ENCODE results near the gene APBA1. TPM values are rescaled to one million over a fixed set of nuclear protein-coding genes. Genes with fewer than 3 reads are reported as not detected.
"Not testable (repeated sequence)": the region's sequence is repeated elsewhere in the genome, so short reads cannot be mapped to it uniquely, and the experiment has no call there.

APBA1 gene
- total RNA-seq, 1 donor from 2014 or later = 6.2 TPM

GRCh38 chr9:69445251-69445650, 226.9 kb downstream of the APBA1 start:
- intact Hi-C loops (cut with DNase I) = no loop called here
- no peak overlapping the region for H3K27ac ChIP-seq
- H3K4me1 ChIP-seq = no peaks in the 10 kb centered on the region
- no peaks in the 10 kb centered on the region for H3K9me3 ChIP-seq
- H3K27me3 ChIP-seq = no peaks in the 10 kb centered on the region
- no peak for ATAC-seq
- H3K4me3 ChIP-seq = no peak overlapping the region
- TF ChIP-seq, protein P1, sequence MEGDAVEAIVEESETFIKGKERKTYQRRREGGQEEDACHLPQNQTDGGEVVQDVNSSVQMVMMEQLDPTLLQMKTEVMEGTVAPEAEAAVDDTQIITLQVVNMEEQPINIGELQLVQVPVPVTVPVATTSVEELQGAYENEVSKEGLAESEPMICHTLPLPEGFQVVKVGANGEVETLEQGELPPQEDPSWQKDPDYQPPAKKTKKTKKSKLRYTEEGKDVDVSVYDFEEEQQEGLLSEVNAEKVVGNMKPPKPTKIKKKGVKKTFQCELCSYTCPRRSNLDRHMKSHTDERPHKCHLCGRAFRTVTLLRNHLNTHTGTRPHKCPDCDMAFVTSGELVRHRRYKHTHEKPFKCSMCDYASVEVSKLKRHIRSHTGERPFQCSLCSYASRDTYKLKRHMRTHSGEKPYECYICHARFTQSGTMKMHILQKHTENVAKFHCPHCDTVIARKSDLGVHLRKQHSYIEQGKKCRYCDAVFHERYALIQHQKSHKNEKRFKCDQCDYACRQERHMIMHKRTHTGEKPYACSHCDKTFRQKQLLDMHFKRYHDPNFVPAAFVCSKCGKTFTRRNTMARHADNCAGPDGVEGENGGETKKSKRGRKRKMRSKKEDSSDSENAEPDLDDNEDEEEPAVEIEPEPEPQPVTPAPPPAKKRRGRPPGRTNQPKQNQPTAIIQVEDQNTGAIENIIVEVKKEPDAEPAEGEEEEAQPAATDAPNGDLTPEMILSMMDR (IDR thresholded peaks at IDR 0.05) = no peak
- no peak for DNase-seq
- no peaks in the 10 kb centered on the region for H3K36me3 ChIP-seq

- Histone ChIP-seq H3K27ac (no peak overlapping the region), H3K36me3 (no peaks in the 10 kb centered on the region), H3K4me3 (no peak overlapping the region), H3K27me3 (no peaks in the 10 kb centered on the region), H3K9me3 (no peaks in the 10 kb centered on the region), H3K4me1 (no peaks in the 10 kb centered on the region)
- no peak for ATAC-seq
- intact Hi-C loops (cut with DNase I) = no loop called here
- DNase-seq = peak; percentile 4
- TF ChIP-seq, protein P1 (IDR thresholded peaks at IDR 0.05) = no peak
These were observed 227.4 kb downstream of the APBA1 start for GRCh38 chr9:69444791-69445190.

- Histone ChIP-seq H3K4me3 (no peak overlapping the region), H3K4me1 (no peaks in the 10 kb centered on the region), H3K27me3 (no peaks in the 10 kb centered on the region), H3K27ac (no peak overlapping the region), H3K36me3 (no peaks in the 10 kb centered on the region), H3K9me3 (no peaks in the 10 kb centered on the region)
- intact Hi-C loops (cut with DNase I) = no loop called here
- no peak for ATAC-seq
- TF ChIP-seq, protein P1 (IDR thresholded peaks at IDR 0.05) = no peak
- DNase-seq = peak; percentile 8
These were observed 228.2 kb downstream of the APBA1 start for GRCh38 chr9:69444021-69444420.

- Histone ChIP-seq H3K27ac (no peak overlapping the region), H3K4me3 (no peak overlapping the region), H3K27me3 (no peaks in the 10 kb centered on the region), H3K9me3 (no peaks in the 10 kb centered on the region), H3K36me3 (no peaks in the 10 kb centered on the region), H3K4me1 (no peaks in the 10 kb centered on the region)
- peak; percentile 18 for DNase-seq
- intact Hi-C loops (cut with DNase I) = no loop called here
- ATAC-seq = no peak
- TF ChIP-seq, protein P1 (IDR thresholded peaks at IDR 0.05) = no peak
These were observed 229.0 kb downstream of the APBA1 start for GRCh38 chr9:69443178-69443577.

DNA sequence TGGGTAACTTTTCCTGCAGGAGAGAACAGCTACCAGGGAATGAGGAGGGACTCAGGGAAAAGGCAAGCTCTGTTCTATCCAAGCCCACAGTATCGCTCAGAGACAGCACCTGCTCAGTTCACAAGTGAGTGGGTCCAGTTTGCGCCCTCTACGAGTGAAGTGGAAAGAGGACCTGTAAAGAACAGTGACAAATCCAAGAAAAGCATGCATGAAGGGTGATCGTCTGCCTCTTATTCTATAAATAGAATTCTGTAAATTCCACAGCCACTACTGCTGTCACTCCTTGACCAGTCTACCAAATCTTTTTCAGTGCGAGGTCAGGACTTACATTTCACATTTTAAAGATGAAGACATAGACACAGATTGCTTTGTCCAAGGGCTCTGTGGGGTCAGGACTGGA, 229.7 kb downstream of the APBA1 start:
- no peaks in the 10 kb centered on the region for H3K36me3 ChIP-seq
- H3K4me1 ChIP-seq = no peaks in the 10 kb centered on the region
- ATAC-seq (no peak), DNase-seq (no peak)
- TF ChIP-seq, protein P1 (IDR thresholded peaks at IDR 0.05) = no peak
- intact Hi-C loops (cut with DNase I) = no loop called here
- no peak overlapping the region for H3K27ac ChIP-seq
- H3K4me3 ChIP-seq = no peak overlapping the region
- H3K9me3 ChIP-seq = no peaks in the 10 kb centered on the region
- H3K27me3 ChIP-seq = no peaks in the 10 kb centered on the region

GRCh38 chr9:69440254-69440955, 231.8 kb downstream of the APBA1 start:
- ATAC-seq; intact Hi-C loops (cut with DNase I); H3K4me3 ChIP-seq: not testable (repeated sequence)

DNA sequence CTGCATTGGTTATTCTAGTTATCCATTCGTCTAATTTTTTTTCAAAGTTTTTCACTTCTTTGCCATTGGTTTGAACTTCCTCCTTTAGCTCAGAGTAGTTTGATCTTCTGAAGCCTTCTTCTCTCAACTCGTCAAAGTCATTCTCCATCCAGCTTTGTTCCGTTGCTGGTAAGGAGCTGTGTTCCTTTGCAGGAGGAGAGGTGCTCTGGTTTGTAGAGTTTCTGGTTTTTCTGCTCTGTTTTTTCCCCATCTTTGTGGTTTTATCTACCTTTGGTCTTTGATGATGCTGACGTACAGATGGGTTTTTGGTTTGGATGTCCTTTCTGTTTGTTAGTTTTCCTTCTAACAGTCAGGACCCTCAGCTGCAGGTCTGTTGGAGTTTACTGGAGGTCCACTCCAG, 232.5 kb downstream of the APBA1 start:
- H3K36me3 ChIP-seq; ATAC-seq; H3K4me3 ChIP-seq; DNase-seq; H3K4me1 ChIP-seq; H3K27me3 ChIP-seq; intact Hi-C loops (cut with DNase I); H3K9me3 ChIP-seq; H3K27ac ChIP-seq: not testable (repeated sequence)

More at GRCh38 chr9:69440254-69440955, 231.8 kb downstream of the APBA1 start:
- H3K27me3 ChIP-seq, H3K9me3 ChIP-seq, H3K4me1 ChIP-seq, H3K27ac ChIP-seq, H3K36me3 ChIP-seq: not testable (repeated sequence)
- DNase-seq = peak; percentile 71
